HepG2 (cell line): ENCODE data around the gene DPYSL3. TPM values are rescaled to one million over a fixed set of nuclear protein-coding genes. Genes with fewer than 3 reads are reported as not detected.

Experiments used
- ATAC-seq: fragments of 200-7000 bp; cut with Tn5 transposase; 3 replicates; pipeline ENCODE4 v1.9.1; 2020; ENCODE audit warnings: mild to moderate bottlenecking, moderate library complexity
- BruUV-seq: library from RNA; stranded (reverse); fragments of 400-500 nt; replicated peaks from 2 replicates; lab custom pipeline; 2021; lab: Mats Ljungman, UMichigan
- CTCF ChIA-PET: fragments of 300-600 bp; formaldehyde crosslinking; extraction: SDS; loops from one replicate; lab custom pipeline; 2021; ENCODE audit warnings: low total read pairs, inconsistent platforms, low intra/inter-chr PET ratio; lab: Yijun Ruan, JAX
- POLR2A ChIA-PET: fragments of 350-600 bp; sonication (Branson Sonifier 250); formaldehyde crosslinking; loops from one replicate; lab custom pipeline; 2020; ENCODE audit warnings: antibody characterized with exemption, inconsistent platforms; lab: Yijun Ruan, JAX
- DNase-seq: peaks from one replicate; pipeline ENCODE4 v3.0.0-alpha.2; 2015; ENCODE audit warnings: low spot score
- FAIRE-seq: peaks from 3 replicates; lab custom pipeline; 2011; peaks lifted over from hg19 to GRCh38; lab: Jason Lieb, UNC
- H2AFZ ChIP-seq: one replicate; pipeline ENCODE4 v1.6.1; 2011; ENCODE audit warnings: low read length, inconsistent platforms
- H3K27ac ChIP-seq: fragments of 300-600 bp; 3 replicates; pipeline ENCODE4 v1.8.0; 2011; ENCODE audit warnings: mixed run types, mild to moderate bottlenecking, mixed read lengths, low read length, inconsistent platforms; ENCODE audit not compliant: insufficient read depth; ENCODE audit errors: extremely low read length
- H3K27me3 ChIP-seq, 2 experiments: fragments of 200-600 bp in 1 of 2; 2 replicates in 1 of 2; 3 replicates in 1 of 2; pipeline versions ENCODE4 v1.6.0 to v1.8.0; 2011; ENCODE audit warnings: low read length in 2 of 2, mild to moderate bottlenecking in 2 of 2, moderate library complexity in 2 of 2, inconsistent platforms in 1 of 2; ENCODE audit not compliant: insufficient read depth in 2 of 2, control insufficient read depth in 1 of 2
- H3K36me3 ChIP-seq, 2 experiments: fragments of 200-600 bp in 1 of 2; replicated peaks in 1 of 2; 2 replicates in 1 of 2; 3 replicates in 1 of 2; pipeline versions ENCODE4 v1.5.1 to v1.8.0; 2011; ENCODE audit warnings: low read length in 2 of 2, inconsistent platforms in 1 of 2; ENCODE audit not compliant: insufficient read depth in 2 of 2, control insufficient read depth in 1 of 2
- H3K4me1 ChIP-seq: 2 replicates; pipeline ENCODE4 v1.5.1; 2012; ENCODE audit warnings: low read length, inconsistent platforms; ENCODE audit not compliant: insufficient read depth
- H3K4me2 ChIP-seq: 2 replicates; pipeline ENCODE4 v1.6.0; 2011; ENCODE audit warnings: low read depth, low read length, inconsistent platforms
- H3K4me3 ChIP-seq, 3 experiments: fragments of 200-600 bp in 1 of 3; sonication (generic), shearing (Covaris generic) in 1 of 3; replicated peaks in 1 of 3; 2 replicates each; pipeline ENCODE4 v1.5.1; 2011 to 2016; ENCODE audit warnings: low read length in 3 of 3, inconsistent platforms in 2 of 3, low read depth in 2 of 3, mild to moderate bottlenecking in 2 of 3, control low read depth in 1 of 3, mixed read lengths in 1 of 3; ENCODE audit not compliant: insufficient read depth in 1 of 3
- H3K79me2 ChIP-seq: one replicate; pipeline ENCODE4 v1.6.1; 2011; ENCODE audit warnings: low read length, inconsistent platforms; ENCODE audit not compliant: insufficient read depth
- H3K9ac ChIP-seq: 2 replicates; pipeline ENCODE4 v1.6.0; 2011; ENCODE audit warnings: mild to moderate bottlenecking, low read depth, low read length, inconsistent platforms; ENCODE audit not compliant: insufficient read depth
- H3K9me3 ChIP-seq: 2 replicates; pipeline ENCODE4 v1.5.1; 2012; ENCODE audit warnings: mild to moderate bottlenecking, low read length
- H4K20me1 ChIP-seq: 2 replicates; pipeline ENCODE4 v1.6.0; 2011; ENCODE audit warnings: inconsistent platforms, mild to moderate bottlenecking, low read length, moderate library complexity; ENCODE audit not compliant: insufficient read depth
- CEBPB ChIP-seq: IDR thresholded peaks from 2 replicates; pipeline ENCODE4 v1.6.1; 2011; ENCODE audit warnings: low read depth, low read length, improper control_type of control experiment, borderline replicate concordance
- EHMT2 ChIP-seq: fragments of 200-600 bp; sonication (generic); IDR thresholded peaks from 2 replicates; pipeline ENCODE4 v1.7.0; 2017; ENCODE audit warnings: antibody characterized with exemption, low read depth, low read length, borderline replicate concordance
- FOXP4 ChIP-seq: sonication (generic); formaldehyde crosslinking; IDR thresholded peaks from 2 replicates; pipeline ENCODE4 v1.4.0; 2020; ENCODE audit warnings: missing genetic modification reagents
- HINFP ChIP-seq: sonication (generic); formaldehyde crosslinking; IDR thresholded peaks from 2 replicates; pipeline ENCODE4 v1.4.0; 2020; ENCODE audit warnings: low read depth, mild to moderate bottlenecking, missing genetic modification reagents
- SATB2 ChIP-seq: sonication (generic); formaldehyde crosslinking; IDR thresholded peaks from 2 replicates; pipeline ENCODE4 v1.5.0; 2020; ENCODE audit warnings: missing genetic modification reagents
- STAT6 ChIP-seq: sonication (generic); formaldehyde crosslinking; IDR thresholded peaks from 2 replicates; pipeline ENCODE4 v1.4.0; 2020; ENCODE audit warnings: missing genetic modification reagents, mild to moderate bottlenecking, borderline replicate concordance
- U2AF1 ChIP-seq: fragments of 200-400 bp; formaldehyde crosslinking; optimal IDR thresholded peaks from 2 replicates; pipeline ENCODE3; 2017; ENCODE audit warnings: mild to moderate bottlenecking, low read depth, low read length
- ZMYM3 ChIP-seq: sonication (generic); formaldehyde crosslinking; IDR thresholded peaks from 2 replicates; pipeline ENCODE4 v1.5.1; 2020; ENCODE audit warnings: mild to moderate bottlenecking, missing genetic modification reagents
- ZNF10 ChIP-seq: sonication (generic); formaldehyde crosslinking; IDR thresholded peaks from 2 replicates; pipeline ENCODE4 v1.4.0; 2020; ENCODE audit warnings: mild to moderate bottlenecking, low read depth, missing genetic modification reagents, borderline replicate concordance
- ZNF337 ChIP-seq: sonication (generic); formaldehyde crosslinking; IDR thresholded peaks from 2 replicates; pipeline ENCODE4 v1.5.1; 2020; ENCODE audit warnings: missing genetic modification reagents, low read depth, mild to moderate bottlenecking, borderline replicate concordance
- ZNF382 ChIP-seq: sonication (generic); formaldehyde crosslinking; IDR thresholded peaks from 2 replicates; pipeline ENCODE4 v1.5.0; 2020; ENCODE audit warnings: missing genetic modification reagents, mild to moderate bottlenecking, borderline replicate concordance
- WGBS: methylation state at CpG from one replicate; pipeline ENCODE4 v1.1.6; 2017; ENCODE audit warnings: low lambda C conversion rate; 5-methylcytosine and 5-hydroxymethylcytosine counted together
- in situ Hi-C: cut with HindIII; loops from 2 replicates; pipeline ENCODE4 v1.10.0; 2017; ENCODE audit warnings: low pct_unique_long_range_greater_than_20kb; ENCODE audit not compliant: extremely low pct_ligation_motif_present
- intact Hi-C: fragments of 100-400 bp; cut with micrococcal nuclease; formaldehyde crosslinking; loops from one replicate; pipeline ENCODE4 v1.10.0; 2022; ENCODE audit not compliant: unreplicated experiment
- polyA plus RNA-seq, 8 experiments: library from polyadenylated mRNA; depleted of rRNA in 3 of 8; stranded (reverse) in 7 of 8; unstranded in 1 of 8; fragments of >200 nt; fragmentation: Illumina TruSeq in 4 of 8; extraction: Trizol in 4 of 8; gene quantifications; 2 replicates each; pipeline versions ENCODE4 v1.2.1 to v1.2.3, GENCODE V29; 2011 to 2016; ENCODE audit warnings: low read depth in 4 of 8, missing spikeins in 1 of 8, mixed read lengths in 1 of 8; ENCODE audit not compliant: insufficient read depth in 1 of 8
- total RNA-seq, 5 experiments: library from RNA; depleted of rRNA; stranded (reverse); fragments of >200 nt; fragmentation: Illumina TruSeq; extraction: Trizol; gene quantifications; 2 replicates each; pipeline ENCODE4 v1.2.3, GENCODE V29; 2016; ENCODE audit warnings: low read depth in 1 of 5

The DPYSL3 gene
- total and polyA plus RNA-seq, 2 of the 13 experiments (the other 11 are each of a cell fraction or from before 2014, with no cell fraction given): 0.08 to 0.15 TPM

GRCh38 chr5:147487031-147487750, 22.7 kb downstream of the DPYSL3 start (continued):
- TF ChIP-seq ZMYM3 (CRISPR knock-in tag) (no peak), HINFP (CRISPR knock-in tag) (no peak), SATB2 (CRISPR knock-in tag) (no peak), U2AF1 (no peak), ZNF10 (no peak), ZNF337 (CRISPR knock-in tag) (no peak), CEBPB (no peak)

GRCh38 chr5:147485814-147486213, 24.1 kb downstream of the DPYSL3 start:
- no peak overlapping the region for H3K27ac ChIP-seq
- no peak overlapping the region for H2AFZ ChIP-seq
- H4K20me1 ChIP-seq: no peaks in the 10 kb centered on the region
- no peak overlapping the region for H3K4me2 ChIP-seq
- intact Hi-C loops (no loop called here), in situ Hi-C loops (no loop called here)
- DNase-seq (no peak), ATAC-seq (no peak), FAIRE-seq (no peak)
- no TSS peak for BruUV-seq
- no peaks in the 10 kb centered on the region; a peak in 1 of 5 replicates for H3K27me3 ChIP-seq
- H3K9ac ChIP-seq: no peak overlapping the region
- 2% methylated on average over 2 of the region's 2 CpGs for WGBS
- H3K4me1 ChIP-seq: no peaks in the 10 kb centered on the region
- H3K9me3 ChIP-seq: no peaks in the 10 kb centered on the region
- H3K36me3 ChIP-seq: no peaks in the 10 kb centered on the region
- ChIA-PET CTCF (no interaction called here), POLR2A (no interaction called here)
- no peak overlapping the region for H3K4me3 ChIP-seq
- no peaks in the 10 kb centered on the region for H3K79me2 ChIP-seq
- TF ChIP-seq ZNF382 (CRISPR knock-in tag) (no peak), STAT6 (CRISPR knock-in tag) (no peak), FOXP4 (no peak), EHMT2 (no peak)
